Measurements from ENCODE around the gene KDM1B.
"Not testable (repeated sequence)": the region's sequence is repeated elsewhere in the genome, so short reads cannot be mapped to it uniquely, and the experiment has no call there.

Gene KDM1B

DNA sequence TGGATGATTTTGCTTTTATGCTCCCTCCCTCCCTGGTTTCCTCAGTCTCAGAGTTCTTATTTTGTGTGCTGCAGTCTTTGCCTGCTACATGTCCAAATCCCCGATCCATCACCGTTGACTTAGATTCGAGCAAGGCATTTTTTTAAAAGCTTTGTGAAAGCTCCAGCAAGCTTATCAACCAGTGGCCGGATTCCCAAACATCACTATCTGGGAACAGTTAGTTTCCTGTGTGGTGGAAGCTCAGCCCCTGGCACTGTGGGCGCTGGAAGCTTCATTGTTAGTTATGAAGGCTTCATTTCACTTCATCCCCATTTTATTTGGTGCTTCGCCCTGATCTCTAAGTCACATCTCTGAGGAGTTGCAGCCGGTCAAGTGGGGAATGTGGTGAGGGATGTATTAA is 64.4 kb downstream of the KDM1B start:
- no peaks in the 10 kb centered on the region for H3K9me3 ChIP-seq
- TF ChIP-seq, protein P1, sequence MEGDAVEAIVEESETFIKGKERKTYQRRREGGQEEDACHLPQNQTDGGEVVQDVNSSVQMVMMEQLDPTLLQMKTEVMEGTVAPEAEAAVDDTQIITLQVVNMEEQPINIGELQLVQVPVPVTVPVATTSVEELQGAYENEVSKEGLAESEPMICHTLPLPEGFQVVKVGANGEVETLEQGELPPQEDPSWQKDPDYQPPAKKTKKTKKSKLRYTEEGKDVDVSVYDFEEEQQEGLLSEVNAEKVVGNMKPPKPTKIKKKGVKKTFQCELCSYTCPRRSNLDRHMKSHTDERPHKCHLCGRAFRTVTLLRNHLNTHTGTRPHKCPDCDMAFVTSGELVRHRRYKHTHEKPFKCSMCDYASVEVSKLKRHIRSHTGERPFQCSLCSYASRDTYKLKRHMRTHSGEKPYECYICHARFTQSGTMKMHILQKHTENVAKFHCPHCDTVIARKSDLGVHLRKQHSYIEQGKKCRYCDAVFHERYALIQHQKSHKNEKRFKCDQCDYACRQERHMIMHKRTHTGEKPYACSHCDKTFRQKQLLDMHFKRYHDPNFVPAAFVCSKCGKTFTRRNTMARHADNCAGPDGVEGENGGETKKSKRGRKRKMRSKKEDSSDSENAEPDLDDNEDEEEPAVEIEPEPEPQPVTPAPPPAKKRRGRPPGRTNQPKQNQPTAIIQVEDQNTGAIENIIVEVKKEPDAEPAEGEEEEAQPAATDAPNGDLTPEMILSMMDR (IDR thresholded peaks at IDR 0.05; ENCODE audit: low read depth, low read length): no peak
- no peaks in the 10 kb centered on the region for H3K27me3 ChIP-seq
- DNase-seq: no peak
- no peaks in the 10 kb centered on the region for H3K4me1 ChIP-seq
- H3K36me3 ChIP-seq: peaks cover 9% of the 10 kb centered on the region
- no peak overlapping the region for H3K4me3 ChIP-seq (ENCODE audit: low read depth, low read length)

- no peaks in the 10 kb centered on the region for H3K4me1 ChIP-seq
- H3K4me3 ChIP-seq (ENCODE audit: low read depth, low read length): no peak overlapping the region
- no peaks in the 10 kb centered on the region for H3K27me3 ChIP-seq
- peaks cover 20% of the 10 kb centered on the region for H3K36me3 ChIP-seq
- no peaks in the 10 kb centered on the region for H3K9me3 ChIP-seq
- TF ChIP-seq, protein P1 (IDR thresholded peaks at IDR 0.05; ENCODE audit: low read depth, low read length): no peak
- DNase-seq: no peak
Observed at GRCh38 chr6:18221288-18221615, 66.0 kb downstream of the KDM1B start.

DNA sequence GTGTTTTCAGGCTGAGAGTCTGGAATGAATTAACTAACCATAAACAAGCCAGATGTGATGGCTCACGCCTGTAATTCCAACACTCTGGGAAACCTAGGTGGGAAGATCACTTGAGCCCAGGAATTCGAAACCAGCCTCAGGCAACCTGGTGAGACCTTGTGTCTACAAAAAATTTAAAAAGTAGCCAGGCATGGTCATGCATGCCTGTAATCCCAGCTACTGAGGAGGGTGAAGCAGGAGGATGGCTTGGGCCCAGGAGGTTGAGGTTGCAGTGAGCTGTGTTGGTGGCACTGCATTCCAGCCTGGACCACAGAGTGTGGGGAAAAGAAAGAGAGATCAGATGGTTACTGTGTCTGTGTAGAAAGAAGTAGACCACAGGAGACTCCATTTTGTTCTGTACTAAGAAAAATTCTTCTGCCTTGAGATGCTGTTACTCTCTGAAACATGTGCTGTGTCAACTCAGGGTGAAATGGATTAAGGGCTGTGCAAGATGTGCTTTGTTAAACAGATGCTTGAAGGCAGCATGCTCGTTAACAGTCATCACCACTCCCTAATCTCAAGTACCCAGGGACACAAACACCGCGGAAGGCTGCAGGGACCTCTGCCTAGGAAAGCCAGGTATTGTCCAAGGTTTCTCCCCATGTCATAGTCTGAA is 71.4 kb downstream of the KDM1B start:
- not testable (repeated sequence) for H3K4me3 ChIP-seq (ENCODE audit: low read depth, low read length); H3K9me3 ChIP-seq; H3K4me1 ChIP-seq; DNase-seq; H3K27me3 ChIP-seq
- peaks cover 59% of the 10 kb centered on the region for H3K36me3 ChIP-seq

GRCh38 chr6:18227166-18227565 is 71.9 kb downstream of the KDM1B start:
- DNase-seq; H3K27me3 ChIP-seq; H3K4me3 ChIP-seq (ENCODE audit: low read depth, low read length); H3K4me1 ChIP-seq; H3K9me3 ChIP-seq: not testable (repeated sequence)
- H3K36me3 ChIP-seq: peaks cover 65% of the 10 kb centered on the region

DNA sequence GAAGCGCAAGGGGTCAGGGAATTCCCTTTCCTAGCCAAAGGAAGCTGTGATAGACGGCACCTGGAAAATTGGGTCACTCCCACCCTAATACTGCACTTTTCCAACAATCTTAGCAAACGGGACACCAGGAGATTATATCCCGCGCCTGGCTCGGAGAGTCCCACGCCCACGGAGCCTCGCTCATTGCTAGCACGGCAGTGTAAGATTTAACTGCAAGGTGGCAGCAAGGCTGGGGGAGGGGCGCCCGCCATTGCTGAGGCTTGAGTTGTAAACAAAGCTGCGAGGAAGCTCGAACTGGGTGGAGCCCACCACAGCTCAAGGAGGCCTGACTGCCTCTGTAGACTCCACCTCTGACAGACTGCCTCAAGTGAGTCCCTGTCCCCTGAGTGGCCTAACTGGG is 73.4 kb downstream of the KDM1B start:
- H3K4me3 ChIP-seq (ENCODE audit: low read depth, low read length); H3K27me3 ChIP-seq; DNase-seq; H3K9me3 ChIP-seq; H3K4me1 ChIP-seq: not testable (repeated sequence)
- H3K36me3 ChIP-seq: peaks cover 68% of the 10 kb centered on the region

DNA sequence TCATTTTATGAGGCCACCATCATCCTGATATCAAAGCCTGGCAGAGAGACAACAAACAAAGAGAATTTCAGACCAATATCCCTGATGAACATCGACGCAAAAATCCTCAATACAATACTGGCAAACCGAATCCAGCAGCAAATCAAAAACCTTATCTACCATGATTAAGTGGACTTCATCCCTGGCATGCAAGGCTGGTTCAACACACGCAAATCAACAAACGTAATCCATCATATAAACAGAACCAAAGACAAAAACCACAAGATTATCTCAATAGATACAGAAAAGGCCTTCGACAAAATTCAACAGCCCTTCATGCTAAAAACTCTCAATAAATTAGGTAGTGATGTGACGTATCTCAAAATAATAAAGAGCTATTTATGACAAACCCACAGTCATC is 76.6 kb downstream of the KDM1B start:
- H3K4me3 ChIP-seq (ENCODE audit: low read depth, low read length); H3K4me1 ChIP-seq; H3K9me3 ChIP-seq; DNase-seq; H3K27me3 ChIP-seq: not testable (repeated sequence)
- peaks cover 72% of the 10 kb centered on the region for H3K36me3 ChIP-seq

- not testable (repeated sequence) for H3K4me1 ChIP-seq; DNase-seq; H3K4me3 ChIP-seq (ENCODE audit: low read depth, low read length); H3K27me3 ChIP-seq; H3K9me3 ChIP-seq
- peaks cover 71% of the 10 kb centered on the region for H3K36me3 ChIP-seq
Observed at GRCh38 chr6:18233770-18234169, 78.5 kb downstream of the KDM1B start.

GRCh38 chr6:18234564-18234963 is 79.3 kb downstream of the KDM1B start:
- no peaks in the 10 kb centered on the region for H3K4me1 ChIP-seq
- H3K4me3 ChIP-seq (ENCODE audit: low read depth, low read length): no peak overlapping the region
- TF ChIP-seq, protein P1 (IDR thresholded peaks at IDR 0.05; ENCODE audit: low read depth, low read length): no peak
- H3K27me3 ChIP-seq: no peaks in the 10 kb centered on the region
- H3K9me3 ChIP-seq: no peaks in the 10 kb centered on the region; the same call in 1 of the 2 replicates
- no peak for DNase-seq
- H3K36me3 ChIP-seq: peaks cover 70% of the 10 kb centered on the region

- Histone ChIP-seq H3K9me3 (no peaks in the 10 kb centered on the region; the same call in 1 of the 2 replicates), H3K27me3 (no peaks in the 10 kb centered on the region), H3K36me3 (peaks cover 67% of the 10 kb centered on the region), H3K4me3 (ENCODE audit: low read depth, low read length) (no peak overlapping the region), H3K4me1 (no peaks in the 10 kb centered on the region)
- no peak for DNase-seq
- TF ChIP-seq, protein P1 (IDR thresholded peaks at IDR 0.05; ENCODE audit: low read depth, low read length): no peak
Observed at GRCh38 chr6:18235524-18235923, 80.3 kb downstream of the KDM1B start.

Measured in BE2C (cell line).